OCI-LY7 (cell line): ENCODE data around the gene MYO18B.

Experiments used
- CTCF ChIP-seq: fragments of 200-600 bp; sonication (generic); conservative IDR thresholded peaks from 2 replicates; pipeline ENCODE4 v1.5.1; 2014; ENCODE audit warnings: mild to moderate bottlenecking, antibody characterized with exemption, low read length, moderate library complexity, mixed read lengths
- EZH2phosphoT487 ChIP-seq: fragments of 200-600 bp; sonication (generic); IDR thresholded peaks from 2 replicates; pipeline ENCODE4 v1.6.1; 2018; ENCODE audit warnings: low read depth, borderline replicate concordance, mild to moderate bottlenecking, mixed run types, antibody characterized with exemption, low read length, moderate library complexity, mixed read lengths

- no peak for TF ChIP-seq CTCF
- no peak for TF ChIP-seq EZH2phosphoT487
These were observed 82.9 kb downstream of the MYO18B start for GRCh38 chr22:25824828-25825423.
